NCI-H1930 (cell line): ENCODE data around the gene ENTR1.

ENCODE experiments used
- DNase-seq, 2 experiments: peaks; one replicate each; lab custom pipeline; 2025; lab: John Stamatoyannopoulos, UW

Gene ENTR1

GRCh38 chr9:136361754-136362449 is 48.5 kb downstream of the ENTR1 start:
- no peak for DNase-seq

- DNase-seq = no peak
Measured at GRCh38 chr9:136361047-136361753, 49.2 kb downstream of the ENTR1 start.

GRCh38 chr9:136359774-136360718 is 50.4 kb downstream of the ENTR1 start:
- DNase-seq = no peak

GRCh38 chr9:136358888-136359287 is 51.5 kb downstream of the ENTR1 start:
- DNase-seq = no peak

- no peak for DNase-seq
Measured at GRCh38 chr9:136358016-136358415, 52.4 kb downstream of the ENTR1 start.

- no peak for DNase-seq
Measured at GRCh38 chr9:136357202-136357725, 53.1 kb downstream of the ENTR1 start.

- no peak for DNase-seq
Measured at GRCh38 chr9:136355616-136356557, 54.5 kb downstream of the ENTR1 start.

GRCh38 chr9:136354592-136355085 is 55.8 kb downstream of the ENTR1 start:
- DNase-seq = no peak

- no peak for DNase-seq
Measured at GRCh38 chr9:136353757-136354488, 56.5 kb downstream of the ENTR1 start.

GRCh38 chr9:136353088-136353487 is 57.3 kb downstream of the ENTR1 start:
- no peak for DNase-seq

- DNase-seq = no peak
Measured at GRCh38 chr9:136352682-136353081, 57.7 kb downstream of the ENTR1 start.
